A673 (cell line): ENCODE measurements around the gene HNRNPK. TPM values are rescaled to one million over a fixed set of nuclear protein-coding genes. Genes with fewer than 3 reads are reported as not detected.

Experiments used
- BruUV-seq: library from RNA; stranded (reverse); fragments of 400-500 nt; replicated peaks from 2 replicates; lab custom pipeline; 2021; lab: Mats Ljungman, UMichigan
- CTCF ChIA-PET: fragments of 300-600 bp; sonication (Branson Sonifier 250); formaldehyde crosslinking; loops from one replicate; lab custom pipeline; 2022; ENCODE audit warnings: antibody characterized with exemption; lab: Charles Lee
- POLR2A ChIA-PET: fragments of 300-600 bp; sonication (Branson Sonifier 250); formaldehyde crosslinking; loops from one replicate; lab custom pipeline; 2022; ENCODE audit warnings: antibody characterized with exemption; ENCODE audit not compliant: low non-redundant PET; lab: Charles Lee
- DNase-seq: peaks from one replicate; pipeline ENCODE4 v3.0.0-alpha.2; 2015; ENCODE audit warnings: low spot score
- H3K27ac ChIP-seq: fragments of 200-600 bp; sonication (generic); 2 replicates; pipeline ENCODE4 v1.5.1; 2016; ENCODE audit warnings: mixed run types, low read depth, mild to moderate bottlenecking, mixed read lengths, antibody characterized with exemption, low read length; ENCODE audit not compliant: poor library complexity, severe bottlenecking
- H3K27me3 ChIP-seq: fragments of 200-600 bp; sonication (generic); replicated peaks from 2 replicates; pipeline ENCODE4 v1.6.1; 2017; ENCODE audit warnings: mixed run types, low read depth, mild to moderate bottlenecking, mixed read lengths, antibody characterized with exemption, low read length; ENCODE audit not compliant: insufficient read depth, poor library complexity
- H3K36me3 ChIP-seq: fragments of 200-600 bp; sonication (generic); 2 replicates; pipeline ENCODE4 v1.6.1; 2016; ENCODE audit warnings: mixed run types, mild to moderate bottlenecking, mixed read lengths, antibody characterized with exemption, low read length; ENCODE audit not compliant: insufficient read depth, poor library complexity, severe bottlenecking
- H3K4me1 ChIP-seq: fragments of 200-600 bp; sonication (generic); 2 replicates; pipeline ENCODE4 v1.6.1; 2017; ENCODE audit warnings: mixed run types, mild to moderate bottlenecking, mixed read lengths, antibody characterized with exemption, low read length; ENCODE audit not compliant: insufficient read depth, poor library complexity, severe bottlenecking
- H3K4me3 ChIP-seq: fragments of 200-600 bp; sonication (generic); 2 replicates; pipeline ENCODE4 v1.5.1; 2016; ENCODE audit warnings: low read depth, mixed run types, mild to moderate bottlenecking, mixed read lengths, low read length; ENCODE audit not compliant: poor library complexity, severe bottlenecking
- H3K9me3 ChIP-seq: fragments of 200-600 bp; sonication (generic); 2 replicates; pipeline ENCODE4 v1.6.1; 2016; ENCODE audit warnings: mixed run types, low read depth, mild to moderate bottlenecking, mixed read lengths, antibody characterized with exemption, low read length; ENCODE audit not compliant: poor library complexity, severe bottlenecking
- EZH2 ChIP-seq: fragments of 200-600 bp; sonication (generic); IDR thresholded peaks from 2 replicates; pipeline ENCODE4 v1.6.1; 2017; ENCODE audit warnings: borderline replicate concordance, low read depth, mild to moderate bottlenecking, mixed read lengths, antibody characterized with exemption, low read length; ENCODE audit not compliant: poor library complexity, severe bottlenecking
- intact Hi-C: fragments of 100-400 bp; cut with micrococcal nuclease; formaldehyde crosslinking; loops from one replicate; pipeline ENCODE4 v1.10.0; 2022; ENCODE audit not compliant: unreplicated experiment
- total RNA-seq: library from RNA; stranded (reverse); gene quantifications from 2 replicates; pipeline ENCODE4 v1.2.3, GENCODE V29; 2021
- TF ChIP-seq, protein P1 (sequence below): fragments of 300-800, 200-600 bp; sonication (generic); conservative IDR thresholded peaks from 2 replicates; pipeline ENCODE4 v1.5.1; 2017; ENCODE audit warnings: low read depth, mild to moderate bottlenecking, antibody characterized with exemption, low read length, moderate library complexity, mixed read lengths

Gene HNRNPK
- total RNA-seq, 1 experiment from 2014 or later: 872 TPM

DNA sequence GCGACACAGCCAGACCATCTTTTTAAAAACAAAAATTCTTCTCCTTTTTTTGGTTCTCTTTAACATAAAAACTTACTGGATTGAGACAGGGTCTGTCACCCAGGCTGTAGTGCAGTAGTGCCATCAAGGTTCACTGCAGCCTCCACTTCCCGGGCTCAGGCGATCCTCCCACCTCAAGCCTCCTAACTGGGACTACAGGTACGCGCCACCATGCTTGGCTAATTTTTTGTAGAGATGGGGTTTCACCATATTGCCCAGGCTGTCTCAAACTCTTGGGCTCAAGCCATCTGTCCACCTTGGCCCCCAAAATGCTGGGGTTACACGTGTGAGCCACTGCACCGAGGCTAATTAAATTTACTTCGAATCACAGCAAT lies 13.8 kb downstream of the HNRNPK start:
- DNase-seq: no peak
- CTCF ChIA-PET: no interaction called here
- no peak for TF ChIP-seq EZH2
- TF ChIP-seq, protein P1, sequence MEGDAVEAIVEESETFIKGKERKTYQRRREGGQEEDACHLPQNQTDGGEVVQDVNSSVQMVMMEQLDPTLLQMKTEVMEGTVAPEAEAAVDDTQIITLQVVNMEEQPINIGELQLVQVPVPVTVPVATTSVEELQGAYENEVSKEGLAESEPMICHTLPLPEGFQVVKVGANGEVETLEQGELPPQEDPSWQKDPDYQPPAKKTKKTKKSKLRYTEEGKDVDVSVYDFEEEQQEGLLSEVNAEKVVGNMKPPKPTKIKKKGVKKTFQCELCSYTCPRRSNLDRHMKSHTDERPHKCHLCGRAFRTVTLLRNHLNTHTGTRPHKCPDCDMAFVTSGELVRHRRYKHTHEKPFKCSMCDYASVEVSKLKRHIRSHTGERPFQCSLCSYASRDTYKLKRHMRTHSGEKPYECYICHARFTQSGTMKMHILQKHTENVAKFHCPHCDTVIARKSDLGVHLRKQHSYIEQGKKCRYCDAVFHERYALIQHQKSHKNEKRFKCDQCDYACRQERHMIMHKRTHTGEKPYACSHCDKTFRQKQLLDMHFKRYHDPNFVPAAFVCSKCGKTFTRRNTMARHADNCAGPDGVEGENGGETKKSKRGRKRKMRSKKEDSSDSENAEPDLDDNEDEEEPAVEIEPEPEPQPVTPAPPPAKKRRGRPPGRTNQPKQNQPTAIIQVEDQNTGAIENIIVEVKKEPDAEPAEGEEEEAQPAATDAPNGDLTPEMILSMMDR: no peak
- H3K4me3 ChIP-seq: no peak overlapping the region
- no TSS peak for BruUV-seq
- POLR2A ChIA-PET: no interaction called here
- peaks cover 50% of the 10 kb centered on the region for H3K36me3 ChIP-seq
- peak overlapping the region; percentile 80 for H3K27ac ChIP-seq
- peaks cover 5% of the 10 kb centered on the region for H3K4me1 ChIP-seq
- H3K27me3 ChIP-seq: no peaks in the 10 kb centered on the region
- no peaks in the 10 kb centered on the region for H3K9me3 ChIP-seq
- intact Hi-C loops: no loop called here

DNA sequence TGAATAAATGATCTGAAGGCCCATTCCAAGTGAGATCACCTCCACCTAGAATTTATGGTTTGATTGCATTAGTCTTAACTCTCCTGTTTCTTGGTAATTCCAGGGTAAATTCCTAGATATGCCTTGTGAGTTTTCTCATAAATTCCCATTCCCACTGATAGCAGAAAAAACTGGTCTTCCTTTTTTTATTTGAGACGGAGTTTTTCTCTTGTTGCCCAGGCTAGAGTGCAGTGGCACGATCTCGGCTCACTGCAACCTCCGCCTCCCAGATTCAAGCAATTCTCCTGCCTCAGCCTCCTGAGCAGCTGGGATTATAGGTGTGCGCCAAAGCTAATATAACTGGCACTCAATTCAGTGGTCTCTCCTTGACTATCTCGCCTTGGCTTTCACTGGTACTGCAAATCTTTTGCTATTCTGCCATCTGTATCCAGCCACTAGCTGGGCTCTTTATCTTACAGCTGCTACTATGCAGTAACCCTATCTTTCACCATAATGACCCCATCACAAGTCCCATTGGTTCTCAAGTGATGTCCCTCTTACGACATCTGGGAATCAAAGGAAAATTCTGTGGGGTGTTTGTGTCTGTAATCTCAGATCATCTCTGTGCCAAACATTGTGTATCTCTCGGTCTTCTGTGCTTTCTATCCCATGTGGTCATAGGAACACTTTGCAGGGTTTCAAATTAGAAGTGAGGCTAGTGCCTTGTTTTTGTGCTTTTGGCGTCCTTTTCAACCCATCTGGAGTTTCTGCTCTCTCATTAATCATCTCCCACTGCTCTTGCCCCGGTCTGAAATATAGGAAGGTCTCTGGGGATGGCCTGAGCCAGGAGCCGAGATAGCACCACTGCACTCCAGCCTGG lies 14.4 kb downstream of the HNRNPK start:
- H3K9me3 ChIP-seq: no peaks in the 10 kb centered on the region
- peaks cover 5% of the 10 kb centered on the region for H3K4me1 ChIP-seq
- DNase-seq: no peak
- BruUV-seq: no TSS peak
- ChIA-PET POLR2A (no interaction called here), CTCF (no interaction called here)
- peak overlapping the region; percentile 80 for H3K27ac ChIP-seq
- no peak overlapping the region for H3K4me3 ChIP-seq
- peaks cover 44% of the 10 kb centered on the region for H3K36me3 ChIP-seq
- TF ChIP-seq EZH2: no peak
- TF ChIP-seq, protein P1: no peak
- H3K27me3 ChIP-seq: no peaks in the 10 kb centered on the region
- intact Hi-C loops: no loop called here

DNA sequence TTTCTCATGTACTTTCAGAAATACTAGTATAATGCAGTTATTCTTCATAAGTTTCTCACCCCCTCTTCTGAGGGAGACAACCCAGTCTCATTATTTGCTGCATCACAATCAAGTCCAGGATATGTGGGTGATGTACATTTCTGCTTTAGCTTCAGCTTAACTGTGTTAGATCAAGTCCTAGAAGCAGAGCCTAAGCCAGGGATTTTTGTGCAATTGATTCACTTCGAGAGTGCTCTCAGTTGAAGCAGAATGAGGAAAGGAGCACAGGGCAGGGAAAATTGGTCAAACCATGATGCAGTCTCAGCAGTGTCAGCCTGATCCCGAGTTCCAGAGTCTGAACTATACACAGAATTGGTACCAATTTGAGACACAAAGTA lies 15.1 kb downstream of the HNRNPK start:
- peak overlapping the region; percentile 80 for H3K27ac ChIP-seq

More for the DNA sequence above, 15.1 kb downstream of the HNRNPK start:
- DNase-seq: no peak
- TF ChIP-seq, protein P1: no peak
- no peak for TF ChIP-seq EZH2
- H3K36me3 ChIP-seq: peaks cover 38% of the 10 kb centered on the region
- no peaks in the 10 kb centered on the region for H3K27me3 ChIP-seq
- no TSS peak for BruUV-seq
- intact Hi-C loops: no loop called here
- no peak overlapping the region for H3K4me3 ChIP-seq
- ChIA-PET POLR2A (interaction anchor here (0.6 kb wide), 2 partner anchors 13 to 16 kb away, joined by 3 to 5 read pairs; no protein-coding TSS in a partner anchor), CTCF (no interaction called here)
- no peaks in the 10 kb centered on the region for H3K9me3 ChIP-seq
- H3K4me1 ChIP-seq: peaks cover 5% of the 10 kb centered on the region
